ENCODE results near the gene TRPM5. TPM values are rescaled to one million over a fixed set of nuclear protein-coding genes. Genes with fewer than 3 reads are reported as not detected.

Gene TRPM5
- total RNA-seq, 4 donors from 2014 or later = not detected

- no peaks in the 10 kb centered on the region for H3K36me3 ChIP-seq
- H3K4me3 ChIP-seq = no peak overlapping the region
- H3K27ac ChIP-seq = peak overlapping the region in 1 of 4 donors; percentile 35
- 19 to 37% methylated on average over 19 to 37 of the region's 44 CpGs for WGBS, 2 donors
- TF ChIP-seq, protein P1, sequence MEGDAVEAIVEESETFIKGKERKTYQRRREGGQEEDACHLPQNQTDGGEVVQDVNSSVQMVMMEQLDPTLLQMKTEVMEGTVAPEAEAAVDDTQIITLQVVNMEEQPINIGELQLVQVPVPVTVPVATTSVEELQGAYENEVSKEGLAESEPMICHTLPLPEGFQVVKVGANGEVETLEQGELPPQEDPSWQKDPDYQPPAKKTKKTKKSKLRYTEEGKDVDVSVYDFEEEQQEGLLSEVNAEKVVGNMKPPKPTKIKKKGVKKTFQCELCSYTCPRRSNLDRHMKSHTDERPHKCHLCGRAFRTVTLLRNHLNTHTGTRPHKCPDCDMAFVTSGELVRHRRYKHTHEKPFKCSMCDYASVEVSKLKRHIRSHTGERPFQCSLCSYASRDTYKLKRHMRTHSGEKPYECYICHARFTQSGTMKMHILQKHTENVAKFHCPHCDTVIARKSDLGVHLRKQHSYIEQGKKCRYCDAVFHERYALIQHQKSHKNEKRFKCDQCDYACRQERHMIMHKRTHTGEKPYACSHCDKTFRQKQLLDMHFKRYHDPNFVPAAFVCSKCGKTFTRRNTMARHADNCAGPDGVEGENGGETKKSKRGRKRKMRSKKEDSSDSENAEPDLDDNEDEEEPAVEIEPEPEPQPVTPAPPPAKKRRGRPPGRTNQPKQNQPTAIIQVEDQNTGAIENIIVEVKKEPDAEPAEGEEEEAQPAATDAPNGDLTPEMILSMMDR (IDR thresholded peaks at IDR 0.05) = peak; percentile 91 to 98 (median 94)
- TF ChIP-seq POLR2A (IDR thresholded peaks at IDR 0.05) = no peak
- no peak for TF ChIP-seq EP300 (IDR thresholded peaks at IDR 0.05)
- no peaks in the 10 kb centered on the region for H3K9me3 ChIP-seq
- DNase-seq (ENCODE audit: low spot score in 2 of 2) = peak; percentile 42 to 59
- peaks cover 0 to 15% (median 4%) of the 10 kb centered on the region in 4 donors for H3K4me1 ChIP-seq
- peaks cover 0 to 4% of the 10 kb centered on the region in 2 donors for H3K27me3 ChIP-seq
These were observed 23.6 kb downstream of the TRPM5 start for GRCh38 chr11:2420502-2421225.

- 45 to 52% methylated on average over 25 to 31 of the region's 36 CpGs for WGBS, 2 donors
These were observed 24.4 kb downstream of the TRPM5 start for GRCh38 chr11:2419638-2420501.

GRCh38 chr11:2418693-2419360, 25.5 kb downstream of the TRPM5 start:
- Histone ChIP-seq H3K4me1 (peaks cover 0 to 15% (median 4%) of the 10 kb centered on the region in 4 donors), H3K27ac (no peak overlapping the region), H3K36me3 (no peaks in the 10 kb centered on the region), H3K9me3 (no peaks in the 10 kb centered on the region), H3K4me3 (no peak overlapping the region), H3K27me3 (peaks cover 0 to 4% of the 10 kb centered on the region in 2 donors)
- no peak for DNase-seq (ENCODE audit: low spot score in 2 of 2)
- WGBS, 2 donors = 73 to 90% methylated on average over 20 of the region's 21 CpGs
- TF ChIP-seq, protein P1 (IDR thresholded peaks at IDR 0.05) = no peak
- TF ChIP-seq POLR2A (IDR thresholded peaks at IDR 0.05) (no peak), EP300 (IDR thresholded peaks at IDR 0.05) (no peak)

More at GRCh38 chr11:2419638-2420501, 24.4 kb downstream of the TRPM5 start:
- Histone ChIP-seq H3K4me1 (peaks cover 0 to 15% (median 4%) of the 10 kb centered on the region in 4 donors), H3K27ac (peak overlapping the region in 1 of 4 donors; percentile 35), H3K9me3 (no peaks in the 10 kb centered on the region), H3K27me3 (peaks cover 0 to 4% of the 10 kb centered on the region in 2 donors), H3K36me3 (no peaks in the 10 kb centered on the region), H3K4me3 (no peak overlapping the region)
- TF ChIP-seq, protein P1 (IDR thresholded peaks at IDR 0.05) = peak; percentile 75 to 91 (median 83)
- peak in 1 of 2 donors; percentile 29 for TF ChIP-seq EP300 (IDR thresholded peaks at IDR 0.05)
- no peak for TF ChIP-seq POLR2A (IDR thresholded peaks at IDR 0.05)
- peak; percentile 76 to 78 for DNase-seq (ENCODE audit: low spot score in 2 of 2)

DNA sequence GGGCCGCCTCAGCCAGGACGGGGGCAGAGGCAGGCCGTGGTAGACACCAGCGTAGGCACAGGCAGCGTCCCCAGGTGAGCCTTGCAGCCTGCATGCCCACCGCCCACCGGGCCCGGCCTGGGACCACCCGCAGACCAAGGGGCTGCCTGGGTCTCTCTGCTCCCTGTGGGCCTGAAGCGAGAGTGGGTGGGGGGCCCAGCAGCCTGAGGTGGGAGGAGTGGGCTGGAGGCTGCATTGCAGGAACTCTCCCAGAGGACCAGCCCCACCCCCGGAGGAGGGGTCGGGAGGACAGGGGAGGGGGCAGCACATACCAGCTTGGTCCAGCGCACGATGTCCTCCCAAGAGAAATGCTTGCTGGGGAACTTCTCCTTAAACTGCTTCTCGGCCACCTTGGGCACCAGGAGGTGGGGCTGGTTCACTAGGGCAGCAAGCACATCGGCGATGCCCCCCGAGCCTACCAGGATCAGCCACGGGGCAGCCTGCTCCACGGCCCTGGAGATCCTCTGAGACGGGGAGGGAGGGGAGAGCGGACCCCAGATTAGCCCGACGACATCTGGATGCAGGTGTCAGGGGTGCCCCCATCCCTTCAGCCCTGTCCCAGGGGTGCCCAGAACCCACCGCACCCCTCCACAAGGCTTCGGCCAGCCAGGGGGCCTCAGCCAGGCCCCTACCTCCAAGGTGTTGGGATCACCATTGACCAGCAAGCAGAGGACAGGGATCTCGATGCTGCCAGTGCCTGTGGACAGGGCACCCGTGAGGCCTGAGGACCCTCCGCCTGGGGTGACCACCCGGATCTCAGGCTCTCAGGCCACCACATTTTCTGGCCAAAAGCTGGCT, 26.2 kb downstream of the TRPM5 start:
- Histone ChIP-seq H3K4me1 (peaks cover 0 to 15% (median 4%) of the 10 kb centered on the region in 4 donors), H3K27me3 (peaks cover 0 to 4% of the 10 kb centered on the region in 2 donors), H3K27ac (no peak overlapping the region), H3K4me3 (no peak overlapping the region), H3K9me3 (no peaks in the 10 kb centered on the region), H3K36me3 (no peaks in the 10 kb centered on the region)
- no peak for DNase-seq (ENCODE audit: low spot score in 2 of 2)
- WGBS, 2 donors = 77 to 84% methylated on average over 17 to 24 of the region's 30 CpGs
- no peak for TF ChIP-seq POLR2A (IDR thresholded peaks at IDR 0.05)
- TF ChIP-seq, protein P1 (IDR thresholded peaks at IDR 0.05) = no peak
- TF ChIP-seq EP300 (IDR thresholded peaks at IDR 0.05) = no peak
